Measurements from ENCODE around the gene MAPK1IP1L.

DNA sequence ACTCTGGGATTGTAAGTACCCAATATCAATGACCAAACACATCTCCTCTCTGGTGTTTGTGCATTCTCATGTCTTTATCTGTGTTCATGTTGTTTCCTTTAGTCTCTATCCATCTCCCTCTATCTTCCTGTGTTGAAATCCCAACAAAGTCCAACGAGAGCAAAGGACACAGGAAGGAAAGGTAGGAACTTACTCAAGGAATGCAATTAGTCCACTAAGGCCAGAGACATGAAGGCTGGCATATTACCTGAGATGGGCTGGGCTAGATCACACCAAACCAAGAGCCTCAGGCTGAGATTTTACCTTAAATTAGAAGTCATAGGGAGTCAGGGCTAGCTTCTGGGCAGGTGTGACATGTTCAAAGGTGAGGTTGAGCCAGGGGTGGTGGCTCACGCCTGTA is 63.3 kb downstream of the MAPK1IP1L start:
- TF ChIP-seq YY1 (IDR thresholded peaks at IDR 0.05; ENCODE audit: low read depth, low read length): no peak
- no peak for TF ChIP-seq ZNF274 (IDR thresholded peaks at IDR 0.05; ENCODE audit: borderline replicate concordance, extremely low read depth, low read length)
- TF ChIP-seq RFX5 (IDR thresholded peaks at IDR 0.05; ENCODE audit: borderline replicate concordance, low read depth, low read length): no peak
- TF ChIP-seq CREB1 (IDR thresholded peaks at IDR 0.05): no peak
- TF ChIP-seq CTCF (IDR thresholded peaks at IDR 0.05; ENCODE audit: control extremely low read depth in 1 of 3, insufficient read depth in 1 of 3, low read depth in 1 of 3, low read length in 3 of 3): no peak
- no peak for TF ChIP-seq SRF (IDR thresholded peaks at IDR 0.05; ENCODE audit: low read depth, low read length)
- no peak for TF ChIP-seq ASH2L (IDR thresholded peaks at IDR 0.05; ENCODE audit: low read length)

All from H1 (cell line).